ENCODE measurements around the gene TBC1D9. TPM values are rescaled to one million over a fixed set of nuclear protein-coding genes. Genes with fewer than 3 reads are reported as not detected.

The TBC1D9 gene
- total RNA-seq, 1 experiment from 2014 or later, result 21.7 TPM

- H3K27ac ChIP-seq (ENCODE audit: low read length), result no peak overlapping the region
- no peak for DNase-seq (ENCODE audit: low read depth, low spot score)
- ChIA-PET CTCF (no interaction called here), POLR2A (interaction anchor here (0.5 kb wide), 2 partner anchors 121 to 589 kb away, joined by 3 read pairs; no protein-coding TSS in a partner anchor)
- no peaks in the 10 kb centered on the region for H3K4me1 ChIP-seq (ENCODE audit: control insufficient read depth, insufficient read depth, low read length)
- H3K9me3 ChIP-seq (ENCODE audit: control insufficient read depth, insufficient read depth, low read depth, low read length), result no peaks in the 10 kb centered on the region
- H3K27me3 ChIP-seq (ENCODE audit: control insufficient read depth, insufficient read depth, low read length), result no peaks in the 10 kb centered on the region
- intact Hi-C loops (cut with micrococcal nuclease; ENCODE audit: unreplicated experiment) (no loop called here), in situ Hi-C loops (cut with HindIII; ENCODE audit: low pct_unique_long_range_greater_than_20kb, low sequenced_read_pairs) (no loop called here)
- H3K36me3 ChIP-seq (ENCODE audit: control insufficient read depth, insufficient read depth, low read length), result no peaks in the 10 kb centered on the region; the same call in 1 of the 2 replicates
- BruUV-seq (replicated peaks), result no TSS peak
- no peak for ATAC-seq
- TF ChIP-seq POLR2AphosphoS5 (IDR thresholded peaks at IDR 0.05; ENCODE audit: low read depth, low read length), result no peak
- TF ChIP-seq CTCF (IDR thresholded peaks at IDR 0.05), result no peak
- no peak for TF ChIP-seq SIN3A (IDR thresholded peaks at IDR 0.05; ENCODE audit: borderline replicate concordance, insufficient read depth, low read depth, low read length)
- no peak for TF ChIP-seq TCF7L2 (IDR thresholded peaks at IDR 0.05; ENCODE audit: low read depth, low read length)
- no peak overlapping the region for H3K4me3 ChIP-seq (ENCODE audit: low read depth in 2 of 2, low read length in 2 of 2)
Measured at GRCh38 chr4:140653718-140654494, 102.3 kb downstream of the TBC1D9 start.

- ChIA-PET POLR2A (no interaction called here), CTCF (no interaction called here)
- DNase-seq (ENCODE audit: low read depth, low spot score) (no peak), ATAC-seq (no peak)
- H3K36me3 ChIP-seq (ENCODE audit: control insufficient read depth, insufficient read depth, low read length), result no peaks in the 10 kb centered on the region
- no peaks in the 10 kb centered on the region for H3K27me3 ChIP-seq (ENCODE audit: control insufficient read depth, insufficient read depth, low read length)
- no peaks in the 10 kb centered on the region for H3K9me3 ChIP-seq (ENCODE audit: control insufficient read depth, insufficient read depth, low read depth, low read length)
- TF ChIP-seq SIN3A (IDR thresholded peaks at IDR 0.05; ENCODE audit: borderline replicate concordance, insufficient read depth, low read depth, low read length) (no peak), CTCF (IDR thresholded peaks at IDR 0.05) (no peak), TCF7L2 (IDR thresholded peaks at IDR 0.05; ENCODE audit: low read depth, low read length) (no peak), REST (IDR thresholded peaks at IDR 0.05; ENCODE audit: insufficient read depth in 1 of 2, low read depth in 2 of 2, low read length in 1 of 2) (no peak), POLR2AphosphoS5 (IDR thresholded peaks at IDR 0.05; ENCODE audit: low read depth, low read length) (no peak)
- no TSS peak for BruUV-seq (replicated peaks)
- H3K4me3 ChIP-seq (ENCODE audit: low read depth in 2 of 2, low read length in 2 of 2), result no peak overlapping the region
- intact Hi-C loops (cut with micrococcal nuclease; ENCODE audit: unreplicated experiment), result no loop called here
- in situ Hi-C loops (cut with HindIII; ENCODE audit: low pct_unique_long_range_greater_than_20kb, low sequenced_read_pairs), result no loop called here
- H3K4me1 ChIP-seq (ENCODE audit: control insufficient read depth, insufficient read depth, low read length), result no peaks in the 10 kb centered on the region
- no peak overlapping the region for H3K27ac ChIP-seq (ENCODE audit: low read length)
Measured at GRCh38 chr4:140652601-140653000, 103.6 kb downstream of the TBC1D9 start.
